NCI-H774 (cell line): ENCODE measurements around the gene SMIM27.

Source experiments
- DNase-seq: peaks from one replicate; lab custom pipeline; 2025; lab: John Stamatoyannopoulos, UW

Gene SMIM27

GRCh38 chr9:32558408-32558934 lies 6.3 kb downstream of the SMIM27 start:
- DNase-seq, result no peak

GRCh38 chr9:32565967-32566366 lies 13.8 kb downstream of the SMIM27 start:
- DNase-seq, result no peak

GRCh38 chr9:32566770-32567169 lies 14.6 kb downstream of the SMIM27 start:
- DNase-seq, result no peak

- no peak for DNase-seq
Observed at GRCh38 chr9:32570262-32570661, 18.1 kb downstream of the SMIM27 start.

GRCh38 chr9:32571969-32572899 lies 20.1 kb downstream of the SMIM27 start:
- DNase-seq, result peak; percentile 27

- DNase-seq, result peak; percentile 87
Observed at GRCh38 chr9:32572900-32573523, 20.9 kb downstream of the SMIM27 start, which contains the start of gene NDUFB6. Gene NDUFB6 (minus strand): TSS chr9:32573159. CDS start chr9:32573060, 99 bp downstream.

GRCh38 chr9:32573821-32574220 lies 21.7 kb downstream of the SMIM27 start:
- DNase-seq, result no peak

- DNase-seq, result no peak
Observed at GRCh38 chr9:32574858-32575257, 22.7 kb downstream of the SMIM27 start.

- no peak for DNase-seq
Observed at GRCh38 chr9:32577316-32577715, 25.2 kb downstream of the SMIM27 start.

- no peak for DNase-seq
Observed at GRCh38 chr9:32578976-32579375, 26.8 kb downstream of the SMIM27 start.

GRCh38 chr9:32579706-32580331 lies 27.7 kb downstream of the SMIM27 start:
- peak; percentile 45 for DNase-seq

- DNase-seq, result no peak
Observed at GRCh38 chr9:32580631-32581300, 28.6 kb downstream of the SMIM27 start.

- DNase-seq, result peak; percentile 46
Observed at GRCh38 chr9:32581512-32582143, 29.5 kb downstream of the SMIM27 start.

- no peak for DNase-seq
Observed at GRCh38 chr9:32584784-32585183, 32.7 kb downstream of the SMIM27 start.

GRCh38 chr9:32587901-32588300 lies 35.8 kb downstream of the SMIM27 start:
- DNase-seq, result no peak

- no peak for DNase-seq
Observed at GRCh38 chr9:32589083-32589723, 37.1 kb downstream of the SMIM27 start.

- no peak for DNase-seq
Observed at GRCh38 chr9:32590476-32590875, 38.3 kb downstream of the SMIM27 start.

- DNase-seq, result no peak
Observed at GRCh38 chr9:32590898-32591297, 38.8 kb downstream of the SMIM27 start.

- DNase-seq, result no peak
Observed at GRCh38 chr9:32596096-32596865, 44.2 kb downstream of the SMIM27 start.

- DNase-seq, result no peak
Observed at GRCh38 chr9:32596936-32597335, 44.8 kb downstream of the SMIM27 start.
